22Rv1 (cell line): ENCODE data around the gene ARHGEF5.
"Not testable (repeated sequence)": the region's sequence is repeated elsewhere in the genome, so short reads cannot be mapped to it uniquely, and the experiment has no call there.

Experiments used
- ZFX ChIP-seq: fragments of 450-650 bp; IDR thresholded peaks from 2 replicates; pipeline ENCODE4 v1.6.1; 2017; ENCODE audit warnings: antibody characterized with exemption, borderline replicate concordance
- TF ChIP-seq, protein P1 (sequence below): fragments of 450-650 bp; IDR thresholded peaks from 2 replicates; pipeline ENCODE4 v1.5.1; 2017; ENCODE audit warnings: mild to moderate bottlenecking

DNA sequence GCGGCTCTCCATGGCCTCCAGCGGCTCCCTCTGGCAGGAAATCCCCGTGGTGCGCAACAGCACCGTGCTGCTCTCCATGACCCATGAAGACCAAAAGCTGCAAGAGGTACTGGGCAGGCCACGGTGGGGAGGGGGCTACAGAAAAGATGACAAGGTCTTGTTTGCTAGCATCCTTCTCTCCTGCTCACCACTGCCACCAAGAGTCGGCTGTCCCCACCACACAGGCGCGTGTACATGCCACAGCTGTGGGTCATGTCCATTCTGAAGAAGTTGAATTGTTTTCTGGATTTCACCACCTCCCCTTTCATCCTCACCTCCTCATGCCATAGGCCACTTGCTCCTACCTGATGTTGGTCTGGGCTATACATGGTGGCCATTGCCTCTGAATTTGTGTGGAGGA is 12.0 kb downstream of the ARHGEF5 start:
- TF ChIP-seq, protein P1, sequence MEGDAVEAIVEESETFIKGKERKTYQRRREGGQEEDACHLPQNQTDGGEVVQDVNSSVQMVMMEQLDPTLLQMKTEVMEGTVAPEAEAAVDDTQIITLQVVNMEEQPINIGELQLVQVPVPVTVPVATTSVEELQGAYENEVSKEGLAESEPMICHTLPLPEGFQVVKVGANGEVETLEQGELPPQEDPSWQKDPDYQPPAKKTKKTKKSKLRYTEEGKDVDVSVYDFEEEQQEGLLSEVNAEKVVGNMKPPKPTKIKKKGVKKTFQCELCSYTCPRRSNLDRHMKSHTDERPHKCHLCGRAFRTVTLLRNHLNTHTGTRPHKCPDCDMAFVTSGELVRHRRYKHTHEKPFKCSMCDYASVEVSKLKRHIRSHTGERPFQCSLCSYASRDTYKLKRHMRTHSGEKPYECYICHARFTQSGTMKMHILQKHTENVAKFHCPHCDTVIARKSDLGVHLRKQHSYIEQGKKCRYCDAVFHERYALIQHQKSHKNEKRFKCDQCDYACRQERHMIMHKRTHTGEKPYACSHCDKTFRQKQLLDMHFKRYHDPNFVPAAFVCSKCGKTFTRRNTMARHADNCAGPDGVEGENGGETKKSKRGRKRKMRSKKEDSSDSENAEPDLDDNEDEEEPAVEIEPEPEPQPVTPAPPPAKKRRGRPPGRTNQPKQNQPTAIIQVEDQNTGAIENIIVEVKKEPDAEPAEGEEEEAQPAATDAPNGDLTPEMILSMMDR: not testable (repeated sequence)
- TF ChIP-seq ZFX: not testable (repeated sequence)
